Fibroblast of mammary gland (primary cell): ENCODE results near the gene TBL1X.

Experiments used
- DNase-seq: peaks from one replicate; pipeline ENCODE4 v3.0.0-alpha.2; 2010; ENCODE audit warnings: low read depth
- H3K4me3 ChIP-seq: 2 replicates; pipeline ENCODE4 v1.5.1; 2011; ENCODE audit warnings: low read depth, mild to moderate bottlenecking, low read length, moderate library complexity; ENCODE audit not compliant: control insufficient read depth
- CTCF ChIP-seq: conservative IDR thresholded peaks from 2 replicates; pipeline ENCODE4 v1.5.1; 2011; ENCODE audit warnings: low read depth, low read length, inconsistent platforms; ENCODE audit not compliant: control insufficient read depth, insufficient read depth

TBL1X gene

GRCh38 chrX:9464435-9465371, at the start of gene TBL1X:
Gene TBL1X, plus strand, starts transcription at chrX:9465058. Its CDS starts 188,529 bp downstream, at chrX:9653587.
- TF ChIP-seq CTCF, result no peak
- peak; percentile 19 for DNase-seq
- peak within 1 kb of the TSS; percentile 54 for H3K4me3 ChIP-seq

- TF ChIP-seq CTCF, result no peak
- no peak overlapping the region for H3K4me3 ChIP-seq
- peak; percentile 65 for DNase-seq
Measured at GRCh38 chrX:9416562-9417348, 48.1 kb upstream of the TBL1X start.

- H3K4me3 ChIP-seq, result no peak overlapping the region
- no peak for DNase-seq
- TF ChIP-seq CTCF, result no peak
Measured at GRCh38 chrX:9418262-9418661, 46.6 kb upstream of the TBL1X start.

- TF ChIP-seq CTCF, result no peak
- no peak for DNase-seq
- no peak overlapping the region for H3K4me3 ChIP-seq
Measured at GRCh38 chrX:9420275-9421265, 44.3 kb upstream of the TBL1X start.

- H3K4me3 ChIP-seq, result no peak overlapping the region
- no peak for TF ChIP-seq CTCF
- no peak for DNase-seq
Measured at GRCh38 chrX:9429767-9430166, 35.1 kb upstream of the TBL1X start.
